RKO (cell line): ENCODE measurements around the gene SYCN.
"Not testable (repeated sequence)": the region's sequence is repeated elsewhere in the genome, so short reads cannot be mapped to it uniquely, and the experiment has no call there.

Experiments
- DNase-seq: peaks from one replicate; pipeline ENCODE4 v3.0.0-alpha.2; 2016; ENCODE audit warnings: low spot score

SYCN gene, protein sequence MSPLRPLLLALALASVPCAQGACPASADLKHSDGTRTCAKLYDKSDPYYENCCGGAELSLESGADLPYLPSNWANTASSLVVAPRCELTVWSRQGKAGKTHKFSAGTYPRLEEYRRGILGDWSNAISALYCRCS

GRCh38 chr19:39203372-39204341 is at the start of gene SYCN:
SYCN (minus strand) TSS chr19:39204263; CDS start chr19:39204254, 9 bp downstream.
- DNase-seq: no peak

DNA sequence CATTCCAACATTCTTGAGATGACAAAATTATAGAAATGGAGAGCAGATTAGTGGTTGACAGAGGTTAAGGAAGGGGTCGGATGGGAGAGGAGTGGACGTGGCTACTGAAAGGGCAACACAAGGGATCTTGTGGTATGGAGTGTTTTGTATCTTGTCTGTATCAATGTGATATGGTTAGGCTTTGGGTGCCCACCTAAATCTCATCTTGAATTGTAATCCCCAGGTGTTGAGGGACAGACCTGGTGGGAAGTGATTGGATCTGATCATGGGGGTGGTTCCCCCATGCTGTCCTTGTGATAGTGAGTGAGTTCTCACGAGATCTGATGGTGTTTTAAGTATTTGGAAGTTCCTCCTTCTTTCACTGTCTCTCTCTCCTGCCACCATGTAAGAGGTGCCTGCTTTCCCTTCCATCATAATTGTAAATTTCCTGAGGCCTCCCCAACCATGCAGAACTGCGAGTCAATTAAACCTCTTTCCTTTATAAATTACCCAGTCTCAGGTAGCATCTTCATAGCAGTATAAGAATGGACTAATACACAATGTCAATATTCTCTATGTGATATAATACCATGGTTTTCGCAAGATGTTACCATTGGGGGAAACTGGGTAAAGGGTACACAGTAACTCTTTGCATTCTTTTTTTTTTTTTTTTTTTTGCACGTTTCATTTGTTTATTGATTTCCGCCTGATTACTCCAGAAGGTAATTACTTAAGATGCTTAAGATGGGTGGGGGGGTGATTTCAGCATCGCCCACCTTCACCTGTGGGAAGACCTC is 49.5 kb upstream of the SYCN start:
- no peak for DNase-seq

DNA sequence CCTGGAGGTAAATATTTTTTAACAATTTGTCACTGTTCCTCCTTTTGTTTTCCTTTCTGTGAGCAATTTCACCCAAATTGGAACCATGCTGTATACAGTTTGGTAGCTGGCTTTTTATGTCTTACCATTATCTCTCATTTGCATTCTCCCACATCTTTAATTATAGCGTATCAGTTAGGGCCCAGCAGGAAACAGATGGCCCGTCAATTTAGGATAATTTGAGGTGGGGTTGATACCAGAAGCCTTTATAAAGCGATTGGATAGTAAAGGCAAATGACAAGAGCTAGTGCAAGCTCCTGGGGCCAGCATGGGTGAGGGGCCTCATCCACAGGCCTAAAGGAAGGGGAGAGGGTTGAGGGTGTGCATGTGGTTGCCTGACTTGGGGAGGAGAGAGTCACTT is 48.4 kb upstream of the SYCN start:
- DNase-seq: no peak

DNA sequence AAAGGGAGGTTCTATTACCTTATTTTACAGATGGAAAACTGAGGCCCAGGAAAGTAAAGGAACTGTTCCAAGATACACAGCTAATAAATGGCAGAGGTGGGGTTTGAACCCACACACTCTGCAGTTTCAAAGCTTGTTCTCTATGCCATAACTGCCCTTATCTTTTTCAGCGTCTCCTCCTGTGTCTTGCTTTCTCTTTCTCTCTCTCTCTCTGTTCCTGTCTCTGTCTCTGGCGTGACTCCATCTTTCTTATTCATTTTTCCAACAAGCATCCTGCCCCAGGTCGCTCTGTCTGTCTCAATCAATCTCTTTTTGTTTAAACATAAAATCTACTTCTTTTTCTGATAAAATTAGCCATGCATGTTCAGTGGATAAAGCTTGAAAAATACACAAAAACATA is 47.8 kb upstream of the SYCN start:
- no peak for DNase-seq

DNA sequence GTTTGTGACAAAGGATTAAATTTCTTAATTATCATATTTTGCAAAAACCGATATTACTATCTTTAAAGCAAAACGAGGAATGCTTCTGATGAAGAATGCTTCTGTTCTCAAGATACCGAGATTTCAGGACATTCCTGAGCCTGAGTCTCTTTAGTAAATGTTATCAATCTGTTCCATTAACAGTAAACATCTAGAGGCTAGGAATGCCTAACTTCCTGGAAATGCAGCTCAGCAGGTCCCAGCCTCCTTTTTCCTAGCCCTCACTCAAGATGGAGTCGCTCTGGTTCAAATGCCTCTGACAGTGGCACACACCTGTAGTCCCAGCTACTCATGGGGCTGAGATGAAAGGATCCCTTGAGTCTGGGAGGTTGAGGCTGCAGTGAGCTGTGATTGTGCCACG is 47.0 kb upstream of the SYCN start:
- no peak for DNase-seq

GRCh38 chr19:39248806-39249205 is 44.7 kb upstream of the SYCN start, which contains the start of gene IFNL4:
IFNL4 (minus strand) TSS chr19:39248856.
- no peak for DNase-seq

DNA sequence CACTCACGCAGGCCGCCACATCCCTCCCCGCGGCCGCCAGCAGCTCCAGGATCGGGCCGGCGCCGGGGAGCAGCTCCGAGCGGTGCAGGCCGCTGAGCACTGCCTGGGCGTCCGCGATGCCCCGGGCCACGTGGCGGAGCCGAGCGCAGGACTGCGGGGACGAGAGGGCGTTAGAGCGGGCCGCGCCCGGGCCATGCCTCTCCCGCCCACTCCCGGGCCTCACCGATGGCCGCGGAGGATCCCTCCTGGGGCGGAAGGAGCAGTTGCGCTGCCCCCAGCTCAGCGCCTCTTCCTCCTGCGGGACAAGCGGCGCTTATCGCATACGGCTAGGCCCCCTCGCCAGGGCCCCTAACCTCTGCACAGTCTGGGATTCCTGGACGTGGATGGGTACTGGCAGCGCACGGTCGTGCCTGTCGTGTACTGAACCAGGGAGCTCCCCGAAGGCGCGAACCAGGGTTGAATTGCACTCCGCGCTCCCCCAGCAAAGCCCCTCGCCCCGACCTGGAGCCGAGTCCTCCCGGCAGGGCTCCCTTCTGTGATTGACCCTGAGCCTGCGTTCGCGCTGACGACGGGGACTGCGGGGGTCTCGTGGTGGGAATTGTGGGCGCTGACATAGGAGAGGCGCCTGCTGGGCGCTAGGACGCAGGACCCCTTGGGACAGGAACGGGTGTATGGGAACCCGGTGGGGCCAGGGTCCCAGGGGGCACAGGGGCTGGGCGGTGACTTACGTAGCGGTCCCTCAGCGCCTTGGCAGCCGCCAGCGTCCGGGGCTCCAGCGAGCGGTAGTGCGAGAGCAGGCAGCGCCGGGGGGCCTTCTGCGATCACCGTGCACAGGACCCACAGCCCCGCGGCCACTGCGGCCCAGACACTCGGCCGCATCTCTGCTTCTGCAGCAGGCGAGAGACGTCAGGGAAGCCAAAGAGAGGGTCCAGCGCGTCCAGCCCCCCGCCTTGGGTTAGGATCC is 43.9 kb upstream of the SYCN start:
- DNase-seq: no peak

DNA sequence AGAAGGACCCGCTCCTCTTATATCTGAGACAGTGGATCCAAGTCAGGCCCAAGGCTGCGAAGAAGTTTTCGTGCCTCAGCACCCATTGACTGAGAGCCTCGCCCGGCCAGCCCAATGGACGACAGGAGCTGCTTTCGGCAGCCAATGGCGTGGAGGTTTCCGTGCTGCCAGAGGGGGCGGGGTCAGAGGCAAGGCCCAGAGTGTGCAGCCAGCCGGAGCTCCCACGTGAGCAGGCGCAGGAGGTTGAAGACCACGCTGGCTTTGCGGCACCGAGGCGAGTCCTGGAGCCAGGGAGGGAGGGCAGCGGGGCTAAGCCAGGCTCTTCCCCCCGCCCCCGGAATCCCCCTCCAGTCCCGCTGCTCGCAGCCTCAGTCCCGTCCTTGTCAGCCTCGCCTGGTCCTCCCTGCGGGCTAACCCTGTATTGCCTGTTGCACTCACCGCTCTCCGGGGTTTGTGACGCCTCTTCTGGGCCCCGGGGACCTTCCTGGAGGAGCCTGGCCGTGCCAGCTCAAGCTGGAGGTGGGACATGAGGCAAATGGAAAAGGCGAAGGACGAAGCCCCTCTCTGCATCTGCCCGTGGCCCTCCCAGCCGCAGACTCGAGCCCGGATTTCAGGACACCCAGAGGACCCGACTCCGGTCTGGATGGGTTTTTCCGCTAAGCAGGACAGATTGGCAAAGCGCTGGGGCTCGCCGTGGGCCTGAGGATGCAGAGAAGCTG is 43.0 kb upstream of the SYCN start:
- no peak for DNase-seq

DNA sequence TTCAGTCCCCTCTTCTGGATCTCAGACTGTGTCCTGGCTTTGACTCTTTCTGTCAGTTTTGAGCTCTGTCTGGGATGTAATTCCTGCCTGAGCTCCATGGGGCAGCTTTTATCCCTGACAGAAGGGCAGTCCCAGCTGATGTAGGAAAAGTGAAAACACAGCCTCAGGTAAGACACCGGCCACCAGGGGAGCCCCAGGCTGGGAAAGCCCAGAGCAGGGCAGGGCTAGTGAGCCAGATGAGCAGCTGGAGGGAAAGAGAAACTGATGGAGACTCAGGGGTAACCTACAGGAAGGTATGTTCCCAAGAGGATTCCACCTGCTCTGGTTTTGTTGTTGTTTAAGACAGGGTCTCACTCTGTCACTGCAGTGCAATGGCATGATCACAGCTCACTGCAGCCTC is 41.1 kb upstream of the SYCN start:
- DNase-seq: not testable (repeated sequence)

- DNase-seq: not testable (repeated sequence)
Observed at GRCh38 chr19:39244410-39245100, 40.5 kb upstream of the SYCN start, which contains the start of gene IFNL3. IFNL3 (minus strand) TSS chr19:39245006; CDS start chr19:39244967, 39 bp downstream.

DNA sequence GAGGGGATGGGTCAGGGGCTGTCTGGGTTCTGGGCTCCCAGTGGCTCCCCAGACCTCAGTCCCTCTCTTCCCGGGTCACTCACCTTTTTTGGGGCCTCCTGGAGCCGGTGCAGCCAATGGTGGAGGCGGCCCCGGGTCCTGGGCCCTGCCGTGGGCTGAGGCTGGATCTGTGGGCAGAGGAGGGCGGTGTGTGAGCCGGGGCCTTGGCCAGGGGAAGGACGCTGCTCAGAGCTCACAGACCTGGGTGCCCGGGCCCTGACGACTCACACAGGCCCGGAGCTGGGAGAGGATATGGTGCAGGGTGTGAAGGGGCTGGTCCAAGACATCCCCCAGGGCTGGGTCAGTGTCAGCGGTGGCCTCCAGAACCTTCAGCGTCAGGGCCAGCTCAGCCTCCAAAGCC is 39.7 kb upstream of the SYCN start:
- not testable (repeated sequence) for DNase-seq

DNA sequence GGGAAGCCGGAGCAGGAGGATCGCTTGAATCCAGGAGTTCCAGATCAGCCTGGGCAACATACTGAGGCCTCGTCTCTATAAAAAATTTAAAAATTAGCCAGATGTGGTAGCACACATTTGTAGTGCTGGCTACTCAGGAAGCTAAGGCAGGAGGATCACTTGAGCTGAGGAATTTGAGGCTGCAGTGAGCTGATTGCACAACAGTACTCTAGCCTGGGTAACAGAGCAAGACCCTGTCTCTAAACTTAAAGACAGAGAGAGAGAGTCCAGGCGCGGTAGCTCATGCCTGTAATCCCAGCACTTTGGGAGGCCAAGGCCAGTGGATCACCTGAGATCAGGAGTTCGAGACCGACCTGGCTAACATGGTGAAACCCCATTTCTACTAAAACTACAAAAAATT is 36.4 kb upstream of the SYCN start:
- DNase-seq: no peak

DNA sequence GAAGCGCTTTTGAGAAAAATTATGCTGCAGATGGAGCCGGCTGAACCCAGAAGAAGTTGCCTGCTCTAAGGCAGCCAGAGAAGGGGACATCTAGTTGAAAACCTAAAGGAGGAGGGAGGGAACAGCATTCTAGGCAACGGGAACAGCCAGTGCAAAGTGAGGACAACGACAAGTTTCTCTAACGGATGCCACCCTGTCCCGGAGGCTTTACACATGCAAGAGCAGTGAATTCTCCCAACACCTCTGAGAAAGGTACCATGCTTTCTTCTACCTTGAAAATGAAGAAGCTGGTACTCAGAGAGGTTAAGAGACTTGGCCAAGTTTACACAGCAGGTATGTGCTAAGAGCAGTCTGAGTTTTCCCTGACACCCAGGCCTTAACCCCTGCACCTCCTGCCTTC is 34.9 kb upstream of the SYCN start:
- DNase-seq: no peak

DNA sequence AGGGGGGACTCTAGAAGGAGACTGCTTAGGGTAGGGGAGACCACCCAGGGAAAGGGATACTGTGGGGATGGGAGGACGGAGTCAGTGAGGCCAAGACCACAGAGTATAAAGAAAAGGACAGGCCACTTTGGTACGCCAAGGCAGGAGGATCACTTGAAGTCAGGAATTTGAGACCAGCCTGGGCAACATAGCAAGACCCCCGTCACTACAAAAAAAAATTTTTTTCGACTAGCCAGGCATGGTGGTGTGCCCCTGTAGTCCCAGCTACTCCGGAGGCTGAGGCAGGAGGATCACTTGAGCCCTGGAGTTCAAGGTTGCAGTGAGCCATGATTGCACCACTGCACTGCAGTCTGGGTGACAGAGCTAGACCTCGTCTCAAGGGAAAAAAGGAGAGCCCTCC is 34.1 kb upstream of the SYCN start:
- no peak for DNase-seq

GRCh38 chr19:39237200-39238184 is 33.4 kb upstream of the SYCN start:
- peak; percentile 15 for DNase-seq

GRCh38 chr19:39236527-39236926 is 32.5 kb upstream of the SYCN start:
- no peak for DNase-seq

- peak; percentile 19 for DNase-seq
Observed at GRCh38 chr19:39232708-39233107, 28.6 kb upstream of the SYCN start.

DNA sequence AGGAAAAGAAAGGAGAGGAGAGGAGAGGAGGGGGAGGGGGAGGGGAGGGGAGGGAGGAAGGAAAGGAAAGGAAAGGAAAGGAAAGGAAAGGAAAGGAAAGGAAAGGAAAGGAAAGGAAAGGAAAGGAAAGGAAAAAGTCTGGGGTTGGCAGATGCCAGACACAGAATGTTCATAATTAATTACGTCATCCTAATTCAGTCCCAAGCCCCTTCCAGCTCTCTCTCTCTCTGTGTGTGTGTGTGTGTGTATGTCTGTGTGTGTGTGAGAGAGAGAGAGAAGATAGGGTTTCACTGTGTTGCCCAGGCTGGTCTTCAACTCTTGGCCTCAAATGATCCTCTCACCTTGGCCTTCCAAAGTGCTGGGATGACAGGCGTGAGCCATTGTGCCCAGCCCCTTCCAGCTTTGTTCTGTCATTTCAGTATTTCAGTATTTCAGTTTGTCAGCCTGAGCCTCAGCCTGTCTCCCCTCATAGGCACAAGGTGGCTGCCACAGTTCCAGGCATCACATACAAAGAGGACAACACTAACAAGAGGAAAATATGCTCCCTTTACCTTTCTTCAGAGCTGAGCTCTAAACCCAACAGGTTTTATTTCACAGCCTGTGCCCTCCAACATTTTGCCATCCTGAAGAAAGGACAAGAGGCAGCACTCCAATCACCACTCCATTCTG is 26.2 kb upstream of the SYCN start:
- no peak for DNase-seq
